K562 (cell line): ENCODE measurements around the gene UBE2O. TPM values are rescaled to one million over a fixed set of nuclear protein-coding genes. Genes with fewer than 3 reads are reported as not detected.

Experiments used
- BCL6 ChIP-seq: fragments of 250-450 bp; sonication (Bioruptor Pico); IDR thresholded peaks from 2 replicates; pipeline ENCODE4 v1.4.0; 2020
- EGR1 ChIP-seq: fragments of 450-650 bp; conservative IDR thresholded peaks from 2 replicates; pipeline ENCODE4 v1.6.1; 2017; ENCODE audit warnings: mild to moderate bottlenecking
- ESRRA ChIP-seq: fragments of 450-650 bp; IDR thresholded peaks from 2 replicates; pipeline ENCODE4 v1.6.1; 2014; ENCODE audit warnings: low read depth, mild to moderate bottlenecking, moderate library complexity, borderline replicate concordance
- EWSR1 ChIP-seq: fragments of 450-650 bp; IDR thresholded peaks from 2 replicates; pipeline ENCODE4 v1.6.1; 2018; ENCODE audit warnings: borderline replicate concordance, mild to moderate bottlenecking, low read depth, moderate library complexity; ENCODE audit not compliant: partially characterized antibody
- ILF3 ChIP-seq: fragments of 450-650 bp; IDR thresholded peaks from 2 replicates; pipeline ENCODE4 v1.6.1; 2018; ENCODE audit warnings: antibody characterized with exemption, mild to moderate bottlenecking, moderate library complexity, borderline replicate concordance
- JUND ChIP-seq, 2 experiments: IDR thresholded peaks; 2 replicates in 1 of 2; 3 replicates in 1 of 2; pipeline ENCODE4 v1.6.1; 2011; ENCODE audit warnings: borderline replicate concordance in 2 of 2, low read depth in 2 of 2, low read length in 2 of 2, improper control_type of control experiment in 1 of 2, missing biosample characterization in 1 of 2, missing genetic modification characterization in 1 of 2, missing genetic modification reagents in 1 of 2
- MAFG ChIP-seq: fragments of 450-650 bp; conservative IDR thresholded peaks from 2 replicates; pipeline ENCODE4 v1.6.1; 2016; ENCODE audit warnings: missing genetic modification characterization, missing compliant biosample characterization
- PURB ChIP-seq: sonication (generic); formaldehyde crosslinking; IDR thresholded peaks from 2 replicates; pipeline ENCODE4 v1.9.0; 2021; ENCODE audit warnings: low read depth, mild to moderate bottlenecking, missing genetic modification reagents
- RCOR1 ChIP-seq, 2 experiments: IDR thresholded peaks; 2 replicates each; pipeline ENCODE4 v1.6.1; 2012; ENCODE audit warnings: low read depth in 2 of 2, low read length in 2 of 2, borderline replicate concordance in 1 of 2, improper control_type of control experiment in 1 of 2
- SMAD2 ChIP-seq: fragments of 150-350 bp; IDR thresholded peaks from 2 replicates; pipeline ENCODE4 v1.6.1; 2014; ENCODE audit warnings: low read depth, mild to moderate bottlenecking, low read length
- STAT5A ChIP-seq: IDR thresholded peaks from 2 replicates; pipeline ENCODE4 v1.6.1; 2012; ENCODE audit warnings: low read length, inconsistent platforms, borderline replicate concordance
- TEAD2 ChIP-seq: fragments of 450-650 bp; IDR thresholded peaks from 2 replicates; pipeline ENCODE4 v1.6.1; 2016; ENCODE audit warnings: missing genetic modification characterization, control low read depth, missing compliant biosample characterization
- ZNF384 ChIP-seq: IDR thresholded peaks from 2 replicates; pipeline ENCODE4 v1.6.1; 2012; ENCODE audit warnings: low read depth, low read length, improper control_type of control experiment
- polyA plus RNA-seq, 8 experiments: library from polyadenylated mRNA; depleted of rRNA in 4 of 8; stranded (reverse) in 5 of 8; unstranded in 3 of 8; fragments of >200 nt; fragmentation: Nextera tagmentation in 2 of 8; fragmentation: Illumina TruSeq in 1 of 8; extraction: Ambion mirVana in 2 of 8; extraction: Trizol in 1 of 8; gene quantifications; 2 replicates each; pipeline versions ENCODE4 v1.2.1 to v1.2.3, GENCODE V29; 2011 to 2014; ENCODE audit warnings: inconsistent platforms in 1 of 8, missing spikeins in 1 of 8
- total RNA-seq, 7 experiments: library from RNA; depleted of rRNA in 6 of 7; stranded (reverse); fragments of >200 nt in 6 of 7; fragmentation: Illumina TruSeq in 2 of 7; extraction: Trizol in 2 of 7; gene quantifications; 2 replicates each; pipeline versions ENCODE4 v1.2.1 to v1.2.3, GENCODE V29; 2011 to 2021; ENCODE audit warnings: low replicate concordance in 1 of 7
- TF ChIP-seq, protein P1 (sequence below): sonication (generic); formaldehyde crosslinking; IDR thresholded peaks from 2 replicates; pipeline ENCODE4 v1.8.0; 2022; ENCODE audit warnings: mild to moderate bottlenecking, missing genetic modification reagents
- TF ChIP-seq, protein P2 (sequence below): fragments of 450-650 bp; IDR thresholded peaks from 2 replicates; pipeline ENCODE4 v1.6.1; 2016
- TF ChIP-seq, protein P3 (sequence below): fragments of 250-450 bp; sonication (Bioruptor Pico); IDR thresholded peaks from 2 replicates; pipeline ENCODE4 v1.4.0; 2020; ENCODE audit warnings: mild to moderate bottlenecking
- TF ChIP-seq, protein P4 (sequence below): fragments of 450-650 bp; formaldehyde crosslinking; IDR thresholded peaks from 2 replicates; pipeline ENCODE4 v1.4.0; 2022; ENCODE audit warnings: missing genetic modification characterization

The UBE2O gene
- total and polyA plus RNA-seq, 9 of the 15 experiments (the other 6 are each of a cell fraction or from before 2014, with no cell fraction given), result 1.6 to 39.7 (median 13.3) TPM

DNA sequence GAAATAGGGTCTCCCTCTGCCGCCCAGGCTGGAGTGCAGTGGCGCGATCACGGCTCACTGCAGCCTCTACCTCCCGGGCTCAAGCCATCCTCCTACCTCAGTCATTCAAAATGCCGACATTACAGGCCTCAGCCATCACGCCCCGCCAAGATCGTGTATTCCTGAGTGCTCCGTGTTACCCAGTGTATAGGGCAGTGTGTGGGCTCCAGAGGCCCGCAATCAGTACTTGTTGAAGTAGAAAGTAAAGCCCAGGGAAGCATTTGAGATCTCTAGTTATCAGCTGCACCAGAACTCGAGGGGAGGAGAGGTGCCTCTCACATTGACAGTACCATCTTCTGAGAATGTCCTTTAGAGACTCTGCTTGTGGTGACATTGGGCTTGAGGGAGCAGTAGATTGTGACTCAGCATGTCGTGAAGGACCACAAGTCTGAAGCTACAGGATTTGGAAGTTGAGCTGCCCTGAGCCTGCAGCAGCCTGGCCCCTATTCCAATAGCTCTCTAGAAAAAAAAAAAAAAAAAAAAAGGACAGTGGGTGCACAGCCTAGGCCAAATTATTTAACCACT is 98.1 kb downstream of the UBE2O start (continued):
- TF ChIP-seq BCL6 (CRISPR knock-in tag) (no peak), TEAD2 (tag) (no peak), ZNF384 (peak; percentile 79), SMAD2 (no peak), EGR1 (no peak), MAFG (tag) (peak; percentile 90), JUND (IDR thresholded peaks at IDR 0.05; ENCODE audit: borderline replicate concordance, low read depth, low read length) (peak; percentile 74), JUND (tag; IDR thresholded peaks at IDR 0.05; ENCODE audit: borderline replicate concordance, low read depth, low read length) (peak; percentile 79; the same call in 1 of the 3 replicates), ESRRA (peak; percentile 83; the same call in 1 of the 2 replicates), RCOR1 (IDR thresholded peaks at IDR 0.05; ENCODE audit: borderline replicate concordance in 1 of 2, low read depth in 2 of 2, low read length in 2 of 2) (peak; percentile 94 to 98), PURB (CRISPR knock-in tag) (no peak), STAT5A (peak; percentile 83), ILF3 (no peak), EWSR1 (no peak)
- TF ChIP-seq, protein P1, sequence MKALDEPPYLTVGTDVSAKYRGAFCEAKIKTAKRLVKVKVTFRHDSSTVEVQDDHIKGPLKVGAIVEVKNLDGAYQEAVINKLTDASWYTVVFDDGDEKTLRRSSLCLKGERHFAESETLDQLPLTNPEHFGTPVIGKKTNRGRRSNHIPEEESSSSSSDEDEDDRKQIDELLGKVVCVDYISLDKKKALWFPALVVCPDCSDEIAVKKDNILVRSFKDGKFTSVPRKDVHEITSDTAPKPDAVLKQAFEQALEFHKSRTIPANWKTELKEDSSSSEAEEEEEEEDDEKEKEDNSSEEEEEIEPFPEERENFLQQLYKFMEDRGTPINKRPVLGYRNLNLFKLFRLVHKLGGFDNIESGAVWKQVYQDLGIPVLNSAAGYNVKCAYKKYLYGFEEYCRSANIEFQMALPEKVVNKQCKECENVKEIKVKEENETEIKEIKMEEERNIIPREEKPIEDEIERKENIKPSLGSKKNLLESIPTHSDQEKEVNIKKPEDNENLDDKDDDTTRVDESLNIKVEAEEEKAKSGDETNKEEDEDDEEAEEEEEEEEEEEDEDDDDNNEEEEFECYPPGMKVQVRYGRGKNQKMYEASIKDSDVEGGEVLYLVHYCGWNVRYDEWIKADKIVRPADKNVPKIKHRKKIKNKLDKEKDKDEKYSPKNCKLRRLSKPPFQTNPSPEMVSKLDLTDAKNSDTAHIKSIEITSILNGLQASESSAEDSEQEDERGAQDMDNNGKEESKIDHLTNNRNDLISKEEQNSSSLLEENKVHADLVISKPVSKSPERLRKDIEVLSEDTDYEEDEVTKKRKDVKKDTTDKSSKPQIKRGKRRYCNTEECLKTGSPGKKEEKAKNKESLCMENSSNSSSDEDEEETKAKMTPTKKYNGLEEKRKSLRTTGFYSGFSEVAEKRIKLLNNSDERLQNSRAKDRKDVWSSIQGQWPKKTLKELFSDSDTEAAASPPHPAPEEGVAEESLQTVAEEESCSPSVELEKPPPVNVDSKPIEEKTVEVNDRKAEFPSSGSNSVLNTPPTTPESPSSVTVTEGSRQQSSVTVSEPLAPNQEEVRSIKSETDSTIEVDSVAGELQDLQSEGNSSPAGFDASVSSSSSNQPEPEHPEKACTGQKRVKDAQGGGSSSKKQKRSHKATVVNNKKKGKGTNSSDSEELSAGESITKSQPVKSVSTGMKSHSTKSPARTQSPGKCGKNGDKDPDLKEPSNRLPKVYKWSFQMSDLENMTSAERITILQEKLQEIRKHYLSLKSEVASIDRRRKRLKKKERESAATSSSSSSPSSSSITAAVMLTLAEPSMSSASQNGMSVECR (CRISPR knock-in tag), result no peak
- TF ChIP-seq, protein P2, sequence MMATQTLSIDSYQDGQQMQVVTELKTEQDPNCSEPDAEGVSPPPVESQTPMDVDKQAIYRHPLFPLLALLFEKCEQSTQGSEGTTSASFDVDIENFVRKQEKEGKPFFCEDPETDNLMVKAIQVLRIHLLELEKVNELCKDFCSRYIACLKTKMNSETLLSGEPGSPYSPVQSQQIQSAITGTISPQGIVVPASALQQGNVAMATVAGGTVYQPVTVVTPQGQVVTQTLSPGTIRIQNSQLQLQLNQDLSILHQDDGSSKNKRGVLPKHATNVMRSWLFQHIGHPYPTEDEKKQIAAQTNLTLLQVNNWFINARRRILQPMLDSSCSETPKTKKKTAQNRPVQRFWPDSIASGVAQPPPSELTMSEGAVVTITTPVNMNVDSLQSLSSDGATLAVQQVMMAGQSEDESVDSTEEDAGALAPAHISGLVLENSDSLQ, result peak; percentile 64
- TF ChIP-seq, protein P3, sequence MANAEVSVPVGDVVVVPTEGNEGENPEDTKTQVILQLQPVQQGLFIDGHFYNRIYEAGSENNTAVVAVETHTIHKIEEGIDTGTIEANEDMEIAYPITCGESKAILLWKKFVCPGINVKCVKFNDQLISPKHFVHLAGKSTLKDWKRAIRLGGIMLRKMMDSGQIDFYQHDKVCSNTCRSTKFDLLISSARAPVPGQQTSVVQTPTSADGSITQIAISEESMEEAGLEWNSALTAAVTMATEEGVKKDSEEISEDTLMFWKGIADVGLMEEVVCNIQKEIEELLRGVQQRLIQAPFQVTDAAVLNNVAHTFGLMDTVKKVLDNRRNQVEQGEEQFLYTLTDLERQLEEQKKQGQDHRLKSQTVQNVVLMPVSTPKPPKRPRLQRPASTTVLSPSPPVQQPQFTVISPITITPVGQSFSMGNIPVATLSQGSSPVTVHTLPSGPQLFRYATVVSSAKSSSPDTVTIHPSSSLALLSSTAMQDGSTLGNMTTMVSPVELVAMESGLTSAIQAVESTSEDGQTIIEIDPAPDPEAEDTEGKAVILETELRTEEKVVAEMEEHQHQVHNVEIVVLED (CRISPR knock-in tag), result 0 out of 2 replicates have a peak, but pooled peaks have one; percentile 13
- TF ChIP-seq, protein P4, sequence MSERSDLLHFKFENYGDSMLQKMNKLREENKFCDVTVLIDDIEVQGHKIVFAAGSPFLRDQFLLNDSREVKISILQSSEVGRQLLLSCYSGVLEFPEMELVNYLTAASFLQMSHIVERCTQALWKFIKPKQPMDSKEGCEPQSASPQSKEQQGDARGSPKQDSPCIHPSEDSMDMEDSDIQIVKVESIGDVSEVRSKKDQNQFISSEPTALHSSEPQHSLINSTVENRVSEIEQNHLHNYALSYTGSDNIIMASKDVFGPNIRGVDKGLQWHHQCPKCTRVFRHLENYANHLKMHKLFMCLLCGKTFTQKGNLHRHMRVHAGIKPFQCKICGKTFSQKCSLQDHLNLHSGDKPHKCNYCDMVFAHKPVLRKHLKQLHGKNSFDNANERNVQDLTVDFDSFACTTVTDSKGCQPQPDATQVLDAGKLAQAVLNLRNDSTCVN, result no peak
